ENCODE results near the gene TAS1R3.

TAS1R3 gene

DNA sequence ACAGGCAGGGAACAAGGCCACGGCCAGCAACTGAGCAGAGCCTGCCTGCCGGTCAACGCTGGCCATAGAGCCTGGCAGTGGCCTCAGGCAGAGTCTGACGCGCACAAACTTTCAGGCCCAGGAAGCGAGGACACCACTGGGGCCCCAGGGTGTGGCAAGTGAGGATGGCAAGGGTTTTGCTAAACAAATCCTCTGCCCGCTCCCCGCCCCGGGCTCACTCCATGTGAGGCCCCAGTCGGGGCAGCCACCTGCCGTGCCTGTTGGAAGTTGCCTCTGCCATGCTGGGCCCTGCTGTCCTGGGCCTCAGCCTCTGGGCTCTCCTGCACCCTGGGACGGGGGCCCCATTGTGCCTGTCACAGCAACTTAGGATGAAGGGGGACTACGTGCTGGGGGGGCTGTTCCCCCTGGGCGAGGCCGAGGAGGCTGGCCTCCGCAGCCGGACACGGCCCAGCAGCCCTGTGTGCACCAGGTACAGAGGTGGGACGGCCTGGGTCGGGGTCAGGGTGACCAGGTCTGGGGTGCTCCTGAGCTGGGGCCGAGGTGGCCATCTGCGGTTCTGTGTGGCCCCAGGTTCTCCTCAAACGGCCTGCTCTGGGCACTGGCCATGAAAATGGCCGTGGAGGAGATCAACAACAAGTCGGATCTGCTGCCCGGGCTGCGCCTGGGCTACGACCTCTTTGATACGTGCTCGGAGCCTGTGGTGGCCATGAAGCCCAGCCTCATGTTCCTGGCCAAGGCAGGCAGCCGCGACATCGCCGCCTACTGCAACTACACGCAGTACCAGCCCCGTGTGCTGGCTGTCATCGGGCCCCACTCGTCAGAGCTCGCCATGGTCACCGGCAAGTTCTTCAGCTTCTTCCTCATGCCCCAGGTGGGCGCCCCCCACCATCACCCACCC is at the start of gene TAS1R3:
TSS of gene TAS1R3 (plus strand) at position 213 of the 898 bp plus-strand sequence. CDS start at position 279, 66 bp downstream.
- no peak for DNase-seq

DNA sequence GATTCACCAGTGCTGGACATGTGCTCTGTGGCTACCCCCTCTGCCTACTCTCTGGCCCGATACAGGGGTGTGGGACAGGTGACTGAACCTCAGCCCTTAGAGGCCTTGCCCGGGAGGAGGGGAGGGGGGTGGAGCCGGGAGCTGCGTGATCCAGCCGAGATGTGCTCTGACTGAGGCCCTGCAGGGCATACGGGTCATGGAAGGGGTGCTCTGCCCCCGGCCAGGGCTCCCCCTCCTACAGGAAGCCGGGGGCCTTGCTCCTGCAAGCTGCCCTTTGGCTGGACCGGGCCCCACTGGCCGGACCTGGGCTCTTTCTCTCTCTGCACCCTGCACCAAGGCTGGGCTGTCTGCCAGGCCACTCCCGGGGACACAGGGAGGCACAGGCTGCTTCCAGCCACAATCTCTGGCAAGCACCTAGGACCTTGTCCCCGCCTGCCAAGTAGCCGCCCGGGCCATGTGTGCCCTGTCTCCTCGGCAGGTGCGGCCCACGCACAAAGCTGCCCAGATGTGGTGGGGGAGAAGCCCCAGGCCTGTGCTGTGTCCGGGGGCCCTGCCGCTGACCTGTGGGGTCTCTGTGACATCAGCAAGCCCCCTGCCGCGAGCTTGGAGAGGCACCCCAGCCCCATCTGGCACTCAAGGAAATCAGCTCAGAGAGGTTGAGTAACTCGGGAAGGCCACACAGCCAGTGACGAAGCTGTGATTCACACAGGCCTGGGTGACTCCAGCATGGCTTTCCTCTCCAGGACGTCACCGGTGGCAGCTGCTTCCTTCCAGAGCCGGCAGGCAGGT is 49.4 kb upstream of the TAS1R3 start:
- DNase-seq: no peak

DNA sequence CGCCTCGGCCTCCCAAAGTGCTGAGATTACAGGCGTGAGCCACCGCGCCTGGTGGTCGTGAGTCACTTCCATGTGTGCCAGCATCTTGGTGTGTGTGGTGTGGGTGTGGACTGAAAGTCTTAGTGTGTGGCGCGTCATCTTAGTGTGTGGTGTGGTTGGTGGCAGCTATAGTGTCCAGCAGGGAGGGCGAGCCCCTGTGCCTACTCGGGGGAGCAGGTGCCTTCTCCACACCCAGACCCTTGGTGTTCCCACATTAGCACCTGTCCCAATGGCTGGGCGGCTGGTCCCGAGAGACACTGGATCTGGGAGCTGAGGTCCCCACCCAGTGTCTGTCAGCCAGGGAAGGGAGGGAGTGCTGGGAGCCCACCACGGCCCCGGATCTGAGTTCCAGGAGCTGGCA is 48.1 kb upstream of the TAS1R3 start:
- DNase-seq: peak; percentile 16

DNA sequence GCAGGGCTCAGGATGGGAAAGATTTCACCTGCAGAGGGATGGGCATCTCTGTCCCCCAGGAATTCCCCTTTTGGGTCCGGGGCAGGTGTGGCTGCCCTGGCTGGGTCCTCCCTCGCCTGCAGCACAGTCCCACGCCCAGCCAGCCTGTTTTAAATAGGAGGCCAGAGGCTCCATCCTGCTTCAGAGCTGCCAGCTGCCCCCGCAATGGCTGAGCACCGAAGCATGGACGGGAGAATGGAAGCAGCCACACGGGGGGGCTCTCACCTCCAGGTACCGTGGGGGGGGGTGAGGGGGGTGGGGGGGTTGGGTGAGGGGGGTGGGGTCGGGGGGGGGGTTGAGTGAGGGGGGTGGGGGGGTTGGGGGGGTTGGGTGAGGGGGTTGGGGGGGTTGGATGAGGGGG is 47.3 kb upstream of the TAS1R3 start:
- DNase-seq: no peak

DNA sequence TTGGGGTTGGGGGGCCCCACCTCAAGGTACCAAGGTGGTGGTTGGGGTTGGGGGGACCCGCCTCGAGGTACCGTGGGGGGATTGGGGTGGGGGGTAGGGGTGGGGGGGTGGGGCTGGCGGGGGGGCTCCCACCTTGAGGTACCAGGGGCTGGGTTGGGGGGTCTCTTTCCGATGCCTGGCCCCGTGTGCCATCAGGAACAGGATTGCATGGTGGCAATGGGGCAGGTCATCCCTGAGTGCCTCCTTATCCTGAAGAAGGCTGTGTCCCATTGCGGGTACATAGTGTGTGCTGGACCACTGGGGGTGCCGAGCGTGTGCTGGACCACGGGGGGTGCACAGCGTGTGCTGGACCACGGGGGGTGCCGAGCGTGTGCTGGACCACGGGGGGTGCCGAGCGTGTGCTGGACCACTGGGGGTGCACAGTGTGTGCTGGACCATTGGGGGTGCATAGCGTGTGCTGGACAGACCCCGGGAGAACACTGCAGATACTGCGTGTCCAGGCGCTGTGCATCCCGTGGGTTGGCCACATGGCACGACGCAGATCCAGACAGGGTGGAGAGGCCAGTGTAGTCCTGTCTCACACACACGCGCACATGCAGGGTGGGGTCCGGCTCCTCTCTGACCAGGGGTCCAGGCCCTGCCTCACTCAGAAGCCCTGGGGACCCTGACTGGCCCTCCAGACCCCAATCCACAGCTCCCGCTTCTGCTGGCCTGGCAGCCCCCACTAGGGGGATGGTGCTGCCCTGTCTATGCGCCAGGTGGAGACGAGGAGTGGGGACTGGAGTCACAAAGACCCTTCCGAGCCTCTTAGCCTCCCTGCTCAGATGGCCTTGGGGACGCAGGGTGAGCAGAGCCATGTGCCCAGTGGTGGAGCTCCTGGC is 46.6 kb upstream of the TAS1R3 start:
- no peak for DNase-seq

DNA sequence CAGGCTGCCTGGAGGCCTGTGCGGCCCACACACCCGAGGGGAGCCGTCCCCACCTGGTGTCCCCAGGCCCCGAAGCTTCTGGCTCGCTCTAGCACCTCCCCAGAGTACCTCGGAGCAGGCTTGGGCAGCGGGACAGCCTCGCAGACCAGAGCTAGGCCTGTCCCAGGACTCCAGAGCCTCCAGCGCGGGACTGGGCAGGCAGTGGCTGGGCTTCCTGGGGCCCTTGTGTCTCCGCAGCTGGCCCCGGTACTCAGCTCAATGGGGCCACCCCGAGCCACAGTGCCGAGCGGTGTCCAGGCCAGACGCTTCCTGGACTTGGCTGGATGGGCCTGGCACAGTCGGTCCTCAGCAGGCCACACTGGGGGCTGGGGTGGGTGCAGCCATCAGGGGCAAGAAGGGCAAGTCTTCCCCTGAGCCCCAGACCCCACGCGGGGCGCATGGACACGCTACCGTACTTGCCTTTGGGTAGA is 45.9 kb upstream of the TAS1R3 start:
- no peak for DNase-seq

DNA sequence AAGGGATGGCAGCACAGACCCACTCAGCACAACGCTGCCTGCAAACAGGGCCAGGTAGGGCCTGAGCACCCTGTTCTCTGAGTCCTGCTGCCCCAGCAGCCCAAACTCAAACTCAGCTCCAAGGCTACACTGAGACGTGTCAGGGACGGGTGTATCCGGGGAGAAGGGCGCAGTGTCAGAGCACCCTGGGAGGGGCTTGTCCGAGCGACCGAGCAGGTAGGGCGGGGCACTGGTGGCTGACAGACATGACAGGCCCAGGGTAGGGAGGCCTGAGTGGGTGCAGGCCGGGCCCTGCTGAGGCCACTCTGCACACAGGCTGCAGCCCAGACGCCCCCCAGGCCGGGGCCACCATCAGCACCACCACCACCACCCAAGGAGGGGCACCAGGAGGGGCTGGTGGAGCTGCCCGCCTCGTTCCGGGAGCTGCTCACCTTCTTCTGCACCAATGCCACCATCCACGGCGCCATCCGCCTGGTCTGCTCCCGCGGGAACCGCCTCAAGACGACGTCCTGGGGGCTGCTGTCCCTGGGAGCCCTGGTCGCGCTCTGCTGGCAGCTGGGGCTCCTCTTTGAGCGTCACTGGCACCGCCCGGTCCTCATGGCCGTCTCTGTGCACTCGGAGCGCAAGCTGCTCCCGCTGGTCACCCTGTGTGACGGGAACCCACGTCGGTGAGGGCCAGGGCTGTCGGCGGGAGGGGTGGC is 45.3 kb upstream of the TAS1R3 start:
- DNase-seq: no peak

DNA sequence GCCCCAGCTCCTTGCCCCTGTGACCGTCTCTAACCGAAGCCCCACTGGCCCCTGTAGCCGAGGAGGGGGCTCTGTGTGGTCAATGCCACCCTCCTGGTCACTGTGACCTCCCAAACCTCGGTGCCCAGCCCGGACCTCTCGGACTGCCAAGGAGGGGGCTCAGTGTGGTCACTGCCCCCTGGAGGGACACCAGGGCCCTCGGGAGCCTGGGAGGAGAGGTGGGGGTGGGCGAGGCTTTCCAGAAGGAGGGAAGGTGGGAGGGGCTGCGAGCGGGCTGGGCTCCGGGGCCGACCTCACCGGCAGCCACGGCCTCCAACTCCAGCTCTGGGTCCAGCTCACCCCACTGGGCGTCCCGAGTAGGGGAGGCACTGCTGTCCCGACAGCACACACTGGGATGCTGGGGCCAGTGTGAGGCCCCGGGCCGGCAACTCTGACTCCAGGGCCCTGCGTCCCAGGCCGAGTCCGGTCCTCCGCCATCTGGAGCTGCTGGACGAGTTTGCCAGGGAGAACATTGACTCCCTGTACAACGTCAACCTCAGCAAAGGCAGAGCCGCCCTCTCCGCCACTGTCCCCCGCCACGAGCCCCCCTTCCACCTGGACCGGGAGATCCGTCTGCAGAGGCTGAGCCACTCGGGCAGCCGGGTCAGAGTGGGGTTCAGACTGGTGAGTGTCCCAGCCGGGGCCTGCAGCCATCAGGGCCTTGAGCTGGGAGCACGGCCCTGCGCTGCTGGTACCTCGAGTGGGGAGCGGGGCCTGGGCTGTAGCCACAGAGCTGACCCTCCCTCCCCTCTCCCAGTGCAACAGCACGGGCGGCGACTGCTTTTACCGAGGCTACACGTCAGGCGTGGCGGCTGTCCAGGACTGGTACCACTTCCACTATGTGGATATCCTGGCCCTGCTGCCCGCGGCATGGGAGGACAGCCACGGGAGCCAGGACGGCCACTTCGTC is 44.5 kb upstream of the TAS1R3 start:
- DNase-seq: no peak

DNA sequence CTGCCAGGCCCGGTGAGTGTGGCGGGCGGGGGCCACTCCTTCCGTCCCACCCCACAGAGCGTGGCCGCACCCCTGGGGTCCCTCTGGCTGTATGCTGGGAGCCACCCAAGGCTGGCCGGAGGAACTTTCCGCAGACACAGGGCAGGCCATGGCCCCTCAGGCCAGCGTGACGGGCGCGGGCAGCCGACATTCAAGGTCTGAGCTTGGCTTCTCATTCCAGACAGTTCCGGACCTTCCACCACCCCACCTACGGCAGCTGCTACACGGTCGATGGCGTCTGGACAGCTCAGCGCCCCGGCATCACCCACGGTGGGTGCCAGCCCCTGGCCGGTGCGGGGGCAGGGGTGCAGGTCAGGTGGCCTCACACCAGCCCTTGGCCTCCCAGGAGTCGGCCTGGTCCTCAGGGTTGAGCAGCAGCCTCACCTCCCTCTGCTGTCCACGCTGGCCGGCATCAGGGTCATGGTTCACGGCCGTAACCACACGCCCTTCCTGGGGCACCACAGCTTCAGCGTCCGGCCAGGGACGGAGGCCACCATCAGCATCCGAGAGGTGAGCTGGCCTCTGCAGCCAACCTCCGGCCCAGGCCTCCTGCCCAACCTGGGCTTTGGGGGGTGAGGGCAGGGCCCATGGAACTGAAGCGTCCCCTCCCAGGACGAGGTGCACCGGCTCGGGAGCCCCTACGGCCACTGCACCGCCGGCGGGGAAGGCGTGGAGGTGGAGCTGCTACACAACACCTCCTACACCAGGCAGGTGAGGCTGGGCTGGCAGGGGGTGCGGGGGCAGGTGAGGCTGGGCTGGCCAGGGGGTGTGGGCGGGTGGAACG is 43.6 kb upstream of the TAS1R3 start:
- no peak for DNase-seq

DNA sequence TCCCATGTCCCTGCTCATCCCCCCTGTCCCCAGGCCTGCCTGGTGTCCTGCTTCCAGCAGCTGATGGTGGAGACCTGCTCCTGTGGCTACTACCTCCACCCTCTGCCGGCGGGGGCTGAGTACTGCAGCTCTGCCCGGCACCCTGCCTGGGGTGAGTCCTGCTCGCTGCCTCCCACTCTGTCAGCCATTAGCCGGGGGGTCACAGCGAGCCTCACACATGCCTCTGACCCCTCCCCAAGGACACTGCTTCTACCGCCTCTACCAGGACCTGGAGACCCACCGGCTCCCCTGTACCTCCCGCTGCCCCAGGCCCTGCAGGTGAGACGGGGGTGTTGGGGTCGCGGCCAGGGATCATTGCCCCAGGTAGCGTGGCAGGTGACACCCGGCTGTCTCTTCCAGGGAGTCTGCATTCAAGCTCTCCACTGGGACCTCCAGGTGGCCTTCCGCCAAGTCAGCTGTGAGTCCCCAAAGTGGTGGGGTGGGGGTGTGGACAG is 40.8 kb upstream of the TAS1R3 start:
- peak; percentile 70 for DNase-seq

DNA sequence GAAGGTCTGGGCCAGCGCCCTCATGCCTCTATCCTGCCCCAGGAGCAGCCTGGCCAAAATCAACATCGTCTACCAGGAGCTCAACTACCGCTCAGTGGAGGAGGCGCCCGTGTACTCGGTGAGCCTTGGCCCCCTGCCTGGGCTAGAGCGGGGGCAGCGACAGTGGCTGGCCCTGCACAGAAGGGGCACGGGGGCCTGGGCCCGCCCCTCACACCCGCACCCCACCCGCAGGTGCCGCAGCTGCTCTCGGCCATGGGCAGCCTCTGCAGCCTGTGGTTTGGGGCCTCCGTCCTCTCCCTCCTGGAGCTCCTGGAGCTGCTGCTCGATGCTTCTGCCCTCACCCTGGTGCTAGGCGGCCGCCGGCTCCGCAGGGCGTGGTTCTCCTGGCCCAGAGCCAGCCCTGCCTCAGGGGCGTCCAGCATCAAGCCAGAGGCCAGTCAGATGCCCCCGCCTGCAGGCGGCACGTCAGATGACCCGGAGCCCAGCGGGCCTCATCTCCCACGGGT is 40.0 kb upstream of the TAS1R3 start:
- no peak for DNase-seq

DNA sequence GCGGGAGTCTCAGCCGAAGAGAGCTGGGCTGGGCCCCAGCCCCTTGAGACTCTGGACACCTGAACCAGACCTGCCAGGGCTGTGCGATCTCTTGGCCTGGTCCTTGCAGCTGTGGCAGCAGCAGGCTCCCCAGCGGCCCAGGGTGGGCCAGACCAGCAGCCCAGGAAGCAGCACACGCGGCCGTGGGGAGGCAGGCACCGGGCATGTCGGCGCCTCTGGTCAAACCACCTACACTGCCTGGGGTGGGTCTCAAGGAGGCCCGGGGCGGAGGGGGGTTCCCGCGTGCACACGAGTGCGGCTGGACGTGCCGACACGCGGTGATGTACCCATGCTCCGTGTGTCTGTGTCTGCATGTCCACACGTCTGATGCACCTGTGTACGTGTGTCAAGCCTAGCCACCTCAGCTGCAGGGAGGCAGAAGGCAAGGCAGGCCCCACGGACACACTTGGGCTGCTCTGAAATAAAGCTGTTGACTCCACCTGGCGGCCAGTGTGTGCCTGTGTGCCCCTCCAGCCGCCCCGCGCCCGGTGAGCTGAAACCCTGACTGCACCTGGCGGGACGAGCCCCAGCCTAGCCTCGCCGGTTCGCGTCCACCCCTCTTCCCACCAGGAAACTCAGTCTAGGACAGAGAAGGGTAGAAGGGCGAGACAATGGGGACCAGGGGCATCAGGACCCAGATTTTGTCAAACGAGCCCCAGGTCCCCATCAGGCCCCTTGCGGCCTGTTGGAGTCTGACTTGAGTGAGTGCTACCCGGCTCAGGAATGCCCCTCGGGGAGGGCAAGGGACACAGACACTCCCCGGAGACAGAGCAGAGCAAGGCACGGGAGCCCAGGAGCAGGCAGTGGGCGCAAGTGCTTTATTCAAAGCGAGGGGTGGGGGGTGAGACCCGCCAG is 39.3 kb upstream of the TAS1R3 start:
- DNase-seq: peak; percentile 73

DNA sequence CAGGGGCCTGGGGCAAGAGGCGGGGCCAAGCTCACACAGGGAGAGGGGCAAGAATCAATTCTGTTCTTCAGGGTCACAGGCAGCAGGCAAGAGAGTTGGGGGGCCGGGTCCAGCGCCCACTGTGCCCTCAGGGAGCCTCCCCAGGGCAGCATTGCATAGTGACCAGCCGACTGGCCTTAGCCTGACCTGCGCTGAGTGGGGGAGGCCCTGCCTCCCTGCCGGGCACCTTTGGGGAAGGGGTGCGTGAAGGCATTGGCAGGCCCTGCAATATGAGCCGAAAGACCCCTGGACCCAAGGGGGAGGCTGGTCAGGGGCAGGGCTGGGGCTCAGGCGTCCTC is 38.7 kb upstream of the TAS1R3 start:
- no peak for DNase-seq

DNA sequence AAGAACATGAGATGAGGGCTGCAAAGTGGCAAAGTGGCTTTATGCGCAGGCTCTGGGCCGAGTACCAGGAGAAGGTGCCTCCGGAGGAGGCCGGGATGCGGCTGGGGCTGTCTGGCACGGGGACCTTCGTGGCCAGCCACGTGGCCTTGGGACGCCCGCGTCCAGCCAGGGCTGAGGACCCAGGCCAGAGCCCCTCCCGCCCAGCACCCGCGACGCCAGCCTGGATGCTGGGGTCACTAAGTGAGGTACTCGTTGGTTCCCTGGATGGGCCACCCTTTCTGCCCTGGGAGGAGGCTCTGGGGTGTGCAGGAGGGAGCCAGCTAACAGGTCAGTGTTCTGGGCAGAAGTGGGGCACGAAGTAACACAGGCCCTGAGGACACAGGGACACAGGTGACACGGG is 38.2 kb upstream of the TAS1R3 start:
- DNase-seq: no peak

DNA sequence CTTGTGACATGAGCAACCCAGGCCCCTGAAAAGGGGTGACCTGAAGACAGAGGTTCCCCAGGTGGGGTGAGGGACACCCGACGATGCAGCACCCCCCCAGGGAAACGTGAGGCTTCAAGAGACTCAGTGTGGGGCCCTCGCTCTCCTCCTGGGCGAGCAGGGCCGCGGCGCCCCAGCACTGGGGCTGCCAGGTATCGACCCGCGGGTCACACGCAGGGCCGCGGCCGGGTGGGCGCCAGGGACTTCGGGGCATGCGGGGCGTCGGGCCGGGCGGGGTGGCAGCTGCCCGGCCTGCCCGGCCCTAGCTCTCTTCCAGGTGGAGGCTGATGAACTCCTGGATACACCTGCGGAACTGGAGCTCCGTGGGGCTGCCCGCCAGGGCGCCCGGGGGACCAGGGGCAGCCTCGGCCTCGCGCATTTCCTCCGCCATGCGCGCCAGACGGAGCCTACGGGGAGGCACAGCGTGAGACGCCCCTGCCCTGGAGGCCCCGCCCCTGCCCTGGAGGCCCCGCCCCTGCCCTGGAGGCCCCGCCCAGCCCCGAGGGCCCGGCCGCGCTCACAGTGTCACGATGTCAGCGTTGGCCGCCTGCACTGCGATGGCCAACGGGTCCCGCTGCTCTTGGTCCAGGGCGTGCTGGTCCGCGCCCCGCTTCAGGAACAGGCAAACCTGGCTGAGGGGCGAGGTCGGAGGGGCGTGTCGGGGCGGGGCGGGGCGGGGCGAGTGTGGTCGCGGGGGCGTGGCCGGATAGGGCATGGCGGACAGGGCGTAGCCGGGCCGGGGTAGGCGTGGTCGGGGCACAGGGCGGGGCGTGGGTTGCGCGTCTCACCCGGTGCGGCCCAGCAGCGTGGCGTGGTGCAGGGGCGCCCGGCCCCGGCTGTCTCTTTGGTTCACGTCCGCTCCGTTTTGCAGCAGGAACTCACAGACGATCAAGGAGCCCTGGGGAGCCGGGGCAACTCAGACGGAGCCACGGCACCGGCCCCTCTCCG is 37.5 kb upstream of the TAS1R3 start:
- DNase-seq: no peak

DNA sequence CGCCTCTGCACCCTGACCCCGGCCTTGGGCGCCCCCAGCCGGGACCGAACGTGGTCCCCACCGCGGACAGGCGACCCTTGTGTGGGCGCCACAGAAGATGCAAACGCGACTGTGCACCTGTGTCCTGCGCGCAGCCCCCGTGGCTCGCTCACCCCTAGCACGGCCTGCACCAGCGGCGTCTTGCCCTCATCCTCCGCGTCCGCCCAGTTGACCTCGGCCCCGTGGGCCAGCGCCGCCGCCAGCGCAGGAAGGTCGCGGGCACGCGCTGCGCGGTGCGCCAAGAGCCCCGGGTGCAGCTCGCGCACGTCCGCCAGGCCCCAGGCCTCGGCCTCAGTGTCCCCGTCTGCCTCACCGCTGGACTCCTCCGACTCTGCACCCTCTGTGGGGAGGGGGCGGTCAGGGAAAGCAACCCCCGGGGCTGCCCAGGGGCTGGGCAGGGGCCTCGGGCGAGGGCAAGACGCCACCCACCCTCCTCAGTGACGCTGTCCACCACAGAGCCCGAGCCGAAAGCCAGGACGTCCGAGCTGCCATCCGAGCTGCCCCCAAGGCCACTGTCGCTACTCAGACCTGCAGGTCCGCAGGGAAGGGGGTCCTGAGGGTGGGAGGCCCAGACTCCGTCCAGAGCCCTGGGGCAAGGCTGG is 36.7 kb upstream of the TAS1R3 start:
- DNase-seq: no peak

All from activated naive CD4-positive, alpha-beta T cell treated with Interleukin-2 at 50 U/mL for 16 hours (primary cell).